Esophagus muscularis mucosa (tissue), 4 donors: ENCODE data around the gene URB1.

Source experiments
- CTCF ChIP-seq, 3 experiments: fragments of 200-600 bp in 2 of 3; fragments of 450-650 bp in 1 of 3; sonication (generic) in 2 of 3; IDR thresholded peaks; one replicate each; pipeline ENCODE4 v1.5.1; 2017 to 2019; ENCODE audit warnings: antibody characterized with exemption in 3 of 3, mild to moderate bottlenecking in 2 of 3, moderate library complexity in 1 of 3
- EP300 ChIP-seq: sonication (generic); formaldehyde crosslinking; IDR thresholded peaks from one replicate; pipeline ENCODE4 v1.6.1; 2017; ENCODE audit warnings: antibody characterized with exemption
- POLR2A ChIP-seq: fragments of 450-650 bp; IDR thresholded peaks from one replicate; pipeline ENCODE4 v1.6.1; 2017; ENCODE audit warnings: antibody characterized with exemption, moderate library complexity, mild to moderate bottlenecking, low read depth
- POLR2AphosphoS5 ChIP-seq, 2 donors: sonication (generic); formaldehyde crosslinking; IDR thresholded peaks; one replicate each; pipeline ENCODE4 v1.6.1; 2017; ENCODE audit warnings: antibody characterized with exemption in 2 of 2

- TF ChIP-seq POLR2A (no peak), CTCF (IDR thresholded peaks at IDR 0.05) (no peak), POLR2AphosphoS5 (IDR thresholded peaks at IDR 0.05) (no peak), EP300 (no peak)
Measured at GRCh38 chr21:32298148-32298559, 94.7 kb downstream of the URB1 start.
